OCI-LY7 (cell line): ENCODE measurements around the gene C15orf39. TPM values are rescaled to one million over a fixed set of nuclear protein-coding genes. Genes with fewer than 3 reads are reported as not detected.
A peak's percentile ranks its signal among the peaks of the same experiment; 100 is the strongest.
"Not testable (repeated sequence)": the region's sequence is repeated elsewhere in the genome, so short reads cannot be mapped to it uniquely, and the experiment has no call there.

Source experiments
- BruUV-seq: library from RNA; stranded (reverse); fragments of 400-500 nt; replicated peaks from 2 replicates; lab custom pipeline; 2021; lab: Mats Ljungman, UMichigan
- CTCF ChIA-PET: fragments of 300-600 bp; sonication (Branson Sonifier 250); formaldehyde crosslinking; loops from one replicate; lab custom pipeline; 2022; ENCODE audit warnings: antibody characterized with exemption; ENCODE audit not compliant: unreplicated experiment; lab: Charles Lee
- POLR2A ChIA-PET: fragments of 300-600 bp; sonication (Branson Sonifier 250); formaldehyde crosslinking; loops from one replicate; lab custom pipeline; 2022; ENCODE audit warnings: antibody characterized with exemption; lab: Charles Lee
- DNase-seq: peaks from one replicate; pipeline ENCODE4 v3.0.0-alpha.2; 2015; ENCODE audit warnings: low spot score
- H2AFZ ChIP-seq: fragments of 200-600 bp; sonication (generic), shearing (Covaris generic); 2 replicates; pipeline ENCODE4 v1.6.1; 2014; ENCODE audit warnings: mild to moderate bottlenecking, antibody characterized with exemption, low read length, moderate library complexity
- H3K27ac ChIP-seq: fragments of 200-600 bp; sonication (generic); 2 replicates; pipeline ENCODE4 v1.5.1; 2014; ENCODE audit warnings: mixed run types, low read depth, mild to moderate bottlenecking, moderate library complexity, low read length, inconsistent platforms; ENCODE audit not compliant: poor library complexity, severe bottlenecking
- H3K36me3 ChIP-seq: fragments of 200-600 bp; sonication (generic); 2 replicates; pipeline ENCODE4 v1.6.1; 2014; ENCODE audit warnings: mild to moderate bottlenecking, antibody characterized with exemption, low read length, moderate library complexity, mixed read lengths; ENCODE audit not compliant: insufficient read depth
- H3K4me1 ChIP-seq: fragments of 200-600 bp; sonication (generic); 2 replicates; pipeline ENCODE4 v1.5.1; 2014; ENCODE audit warnings: mild to moderate bottlenecking, low read length; ENCODE audit not compliant: insufficient read depth, poor library complexity, severe bottlenecking
- H3K4me2 ChIP-seq: fragments of 200-600 bp; sonication (generic); 2 replicates; pipeline ENCODE4 v1.6.1; 2014; ENCODE audit warnings: mild to moderate bottlenecking, low read length
- H3K4me3 ChIP-seq: fragments of 200-600 bp; sonication (generic); 2 replicates; pipeline ENCODE4 v1.5.1; 2014; ENCODE audit warnings: mild to moderate bottlenecking, low read depth, low read length; ENCODE audit not compliant: poor library complexity, severe bottlenecking
- H3K79me2 ChIP-seq: fragments of 200-600 bp; sonication (generic); 2 replicates; pipeline ENCODE4 v1.6.1; 2016; ENCODE audit warnings: low read depth, mild to moderate bottlenecking, low read length, moderate library complexity, mixed read lengths; ENCODE audit not compliant: insufficient read depth
- H3K9me2 ChIP-seq: fragments of 200-600 bp; sonication (generic); 2 replicates; pipeline ENCODE4 v1.6.1; 2016; ENCODE audit warnings: mild to moderate bottlenecking, low read length, mixed read lengths; ENCODE audit not compliant: insufficient read depth
- H3K9me3 ChIP-seq: fragments of 200-600 bp; sonication (generic); 2 replicates; pipeline ENCODE4 v1.6.1; 2014; ENCODE audit warnings: mild to moderate bottlenecking, mixed run types, low read length, mixed read lengths
- H4K20me1 ChIP-seq: fragments of 200-600 bp; sonication (generic); 2 replicates; pipeline ENCODE4 v1.6.1; 2014; ENCODE audit warnings: mild to moderate bottlenecking, antibody characterized with exemption, low read length, moderate library complexity, mixed read lengths; ENCODE audit not compliant: insufficient read depth
- intact Hi-C: fragments of 100-400 bp; cut with micrococcal nuclease; formaldehyde crosslinking; loops from one replicate; pipeline ENCODE4 v1.10.0; 2022; ENCODE audit not compliant: unreplicated experiment
- small RNA-seq: library from RNA; depleted of rRNA; stranded (forward); fragments of <200 nt; gene quantifications from one replicate; pipeline ENCODE3, GENCODE V24; 2014
- total RNA-seq, 2 experiments: library from RNA; depleted of rRNA in 1 of 2; stranded (reverse); fragments of >200 nt in 1 of 2; shearing (Covaris generic) in 1 of 2; gene quantifications; 2 replicates each; pipeline ENCODE4 v1.2.3, GENCODE V29; 2014 to 2022
- TF ChIP-seq, protein P1 (sequence below): fragments of 200-600 bp; sonication (generic); conservative IDR thresholded peaks from 2 replicates; pipeline ENCODE4 v1.5.1; 2014; ENCODE audit warnings: mild to moderate bottlenecking, antibody characterized with exemption, low read length, moderate library complexity, mixed read lengths

Gene C15orf39
- total RNA-seq, 2 experiments from 2014 or later, result 26.5 to 50.2 TPM

DNA sequence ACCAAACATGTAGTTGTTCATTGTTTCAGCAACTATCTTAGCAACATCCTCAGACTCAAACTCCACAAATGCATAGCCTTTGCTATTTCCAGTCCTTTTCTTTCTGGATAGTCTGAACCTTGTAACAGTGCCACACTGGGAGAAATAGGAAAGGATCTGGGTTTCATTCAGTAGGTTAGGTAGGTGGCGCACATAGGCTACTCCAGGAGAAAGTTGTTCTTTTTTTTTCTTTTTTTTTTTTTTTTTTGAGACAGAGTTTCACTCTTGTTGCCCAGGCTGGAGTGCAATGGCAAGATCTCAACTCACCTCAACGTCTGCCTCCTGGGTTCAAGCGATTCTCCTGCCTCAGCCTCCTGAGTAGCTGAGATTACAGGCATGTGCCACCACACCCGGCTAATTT, 50.6 kb downstream of the C15orf39 start:
- TF ChIP-seq, protein P1, sequence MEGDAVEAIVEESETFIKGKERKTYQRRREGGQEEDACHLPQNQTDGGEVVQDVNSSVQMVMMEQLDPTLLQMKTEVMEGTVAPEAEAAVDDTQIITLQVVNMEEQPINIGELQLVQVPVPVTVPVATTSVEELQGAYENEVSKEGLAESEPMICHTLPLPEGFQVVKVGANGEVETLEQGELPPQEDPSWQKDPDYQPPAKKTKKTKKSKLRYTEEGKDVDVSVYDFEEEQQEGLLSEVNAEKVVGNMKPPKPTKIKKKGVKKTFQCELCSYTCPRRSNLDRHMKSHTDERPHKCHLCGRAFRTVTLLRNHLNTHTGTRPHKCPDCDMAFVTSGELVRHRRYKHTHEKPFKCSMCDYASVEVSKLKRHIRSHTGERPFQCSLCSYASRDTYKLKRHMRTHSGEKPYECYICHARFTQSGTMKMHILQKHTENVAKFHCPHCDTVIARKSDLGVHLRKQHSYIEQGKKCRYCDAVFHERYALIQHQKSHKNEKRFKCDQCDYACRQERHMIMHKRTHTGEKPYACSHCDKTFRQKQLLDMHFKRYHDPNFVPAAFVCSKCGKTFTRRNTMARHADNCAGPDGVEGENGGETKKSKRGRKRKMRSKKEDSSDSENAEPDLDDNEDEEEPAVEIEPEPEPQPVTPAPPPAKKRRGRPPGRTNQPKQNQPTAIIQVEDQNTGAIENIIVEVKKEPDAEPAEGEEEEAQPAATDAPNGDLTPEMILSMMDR, result 0 out of 2 replicates have a peak, but pooled peaks have one; percentile 28
- H3K4me3 ChIP-seq, H3K9me2 ChIP-seq, H2AFZ ChIP-seq, H3K9me3 ChIP-seq, CTCF ChIA-PET, H3K36me3 ChIP-seq, DNase-seq, intact Hi-C loops, H3K4me1 ChIP-seq, H3K79me2 ChIP-seq, H3K4me2 ChIP-seq, H3K27ac ChIP-seq, POLR2A ChIA-PET, H4K20me1 ChIP-seq, BruUV-seq: not testable (repeated sequence)

GRCh38 chr15:75258034-75258433, 56.4 kb downstream of the C15orf39 start, which contains the start of gene GOLGA6C:
TSS of gene GOLGA6C (plus strand) at chr15:75258334. CDS start at chr15:75258599, 265 bp downstream.
- H3K4me3 ChIP-seq, CTCF ChIA-PET, H3K9me2 ChIP-seq, H3K79me2 ChIP-seq, H4K20me1 ChIP-seq, H3K27ac ChIP-seq, intact Hi-C loops, H3K9me3 ChIP-seq, H3K4me2 ChIP-seq, H3K36me3 ChIP-seq, DNase-seq, H2AFZ ChIP-seq, BruUV-seq, H3K4me1 ChIP-seq, POLR2A ChIA-PET: not testable (repeated sequence)

- H4K20me1 ChIP-seq, H2AFZ ChIP-seq, intact Hi-C loops, H3K9me2 ChIP-seq, H3K79me2 ChIP-seq, H3K4me3 ChIP-seq, H3K27ac ChIP-seq, CTCF ChIA-PET, POLR2A ChIA-PET, H3K4me2 ChIP-seq, H3K9me3 ChIP-seq, H3K36me3 ChIP-seq, DNase-seq, BruUV-seq, H3K4me1 ChIP-seq: not testable (repeated sequence)
Measured at GRCh38 chr15:75258620-75259343, 57.1 kb downstream of the C15orf39 start.

GRCh38 chr15:75259873-75260272, 58.2 kb downstream of the C15orf39 start:
- H2AFZ ChIP-seq, POLR2A ChIA-PET, H3K36me3 ChIP-seq, H3K79me2 ChIP-seq, H3K27ac ChIP-seq, H3K4me3 ChIP-seq, DNase-seq, BruUV-seq, H3K4me2 ChIP-seq, H3K9me3 ChIP-seq, intact Hi-C loops, H4K20me1 ChIP-seq, H3K9me2 ChIP-seq, H3K4me1 ChIP-seq, CTCF ChIA-PET: not testable (repeated sequence)

Small RNA genes within 50 kb of the gene (small RNA-seq; reads per million reads assigned to genes)
- not detected for gene AC068338.1

Other genes with a start within 250 kb of the C15orf39 start
- gene RPP25, start 245.1 kb upstream of the C15orf39 start, total RNA-seq (2014; rRNA removed; shearing (Covaris generic)), result 2.6 and 3.0 TPM in 2 replicates
- 1.8 and 2.2 TPM in 2 replicates for gene RPP25, start 245.1 kb upstream of the C15orf39 start, total RNA-seq (2022)
- gene SCAMP5, start 206.3 kb upstream of the C15orf39 start, total RNA-seq (2014; rRNA removed; shearing (Covaris generic)), result 18.6 and 29.4 TPM in 2 replicates
- gene SCAMP5, start 206.3 kb upstream of the C15orf39 start, total RNA-seq (2022), result 43.7 and 51.6 TPM in 2 replicates
- 32.0 and 44.3 TPM in 2 replicates for gene PPCDC, start 178.3 kb upstream of the C15orf39 start, total RNA-seq (2014; rRNA removed; shearing (Covaris generic))
- 40.3 and 48.3 TPM in 2 replicates for gene PPCDC, start 178.3 kb upstream of the C15orf39 start, total RNA-seq (2022)
- 0.10 and 0.28 TPM in 2 replicates for gene GOLGA6C, start 56.5 kb downstream of the C15orf39 start, total RNA-seq (2014; rRNA removed; shearing (Covaris generic))
- not detected in 2 replicates for gene GOLGA6C, start 56.5 kb downstream of the C15orf39 start, total RNA-seq (2022)
- not detected in 2 replicates for gene GOLGA6D, start 81.0 kb downstream of the C15orf39 start, total RNA-seq (2014; rRNA removed; shearing (Covaris generic))
- gene GOLGA6D, start 81.0 kb downstream of the C15orf39 start, total RNA-seq (2022), result not detected in 2 replicates
- gene COMMD4, start 134.2 kb downstream of the C15orf39 start, total RNA-seq (2014; rRNA removed; shearing (Covaris generic)), result 123 and 129 TPM in 2 replicates
- 120 and 133 TPM in 2 replicates for gene COMMD4, start 134.2 kb downstream of the C15orf39 start, total RNA-seq (2022)
- 128 and 159 TPM in 2 replicates for gene NEIL1, start 145.2 kb downstream of the C15orf39 start, total RNA-seq (2014; rRNA removed; shearing (Covaris generic))
- 99.5 and 105 TPM in 2 replicates for gene NEIL1, start 145.2 kb downstream of the C15orf39 start, total RNA-seq (2022)
- 98.8 and 113 TPM in 2 replicates for gene MAN2C1, start 166.7 kb downstream of the C15orf39 start, total RNA-seq (2014; rRNA removed; shearing (Covaris generic))
- gene MAN2C1, start 166.7 kb downstream of the C15orf39 start, total RNA-seq (2022), result 141 and 155 TPM in 2 replicates
- 38.4 and 44.2 TPM in 2 replicates for gene SIN3A, start 249.8 kb downstream of the C15orf39 start, total RNA-seq (2014; rRNA removed; shearing (Covaris generic))
- gene SIN3A, start 249.8 kb downstream of the C15orf39 start, total RNA-seq (2022), result 103 and 112 TPM in 2 replicates